Progenitor cell of endocrine pancreas (in vitro differentiated cells): ENCODE data around the gene PCSK5. TPM values are rescaled to one million over a fixed set of nuclear protein-coding genes. Genes with fewer than 3 reads are reported as not detected.

Source experiments
- DNase-seq: peaks from one replicate; pipeline ENCODE4 v3.0.0; 2021; ENCODE audit warnings: low spot score; ENCODE audit not compliant: unreplicated experiment
- H3K27ac Mint-ChIP-seq: 2 replicates; pipeline ENCODE4 v1.8.0; 2021; ENCODE audit warnings: mild to moderate bottlenecking, moderate library complexity, mixed read lengths
- H3K27me3 Mint-ChIP-seq: 2 replicates; pipeline ENCODE4 v1.8.0; 2021; ENCODE audit warnings: mixed read lengths
- H3K36me3 Mint-ChIP-seq: 2 replicates; pipeline ENCODE4 v1.8.0; 2022; ENCODE audit warnings: mixed read lengths; ENCODE audit not compliant: insufficient read depth
- H3K4me1 Mint-ChIP-seq: 2 replicates; pipeline ENCODE4 v1.8.0; 2021; ENCODE audit warnings: low read depth, mixed read lengths
- H3K4me3 Mint-ChIP-seq: 2 replicates; pipeline ENCODE4 v1.8.0; 2021; ENCODE audit warnings: low read depth, mild to moderate bottlenecking, moderate library complexity, mixed read lengths
- H3K9me3 Mint-ChIP-seq: 2 replicates; pipeline ENCODE4 v1.8.0; 2021; ENCODE audit warnings: low read depth, mixed read lengths
- total RNA-seq: library from RNA; stranded (reverse); gene quantifications from 2 replicates; pipeline ENCODE4 v1.2.1, GENCODE V29; 2021
- TF ChIP-seq, protein P1 (sequence below): fragments of 200-600 bp; sonication (generic); IDR thresholded peaks from one replicate; pipeline ENCODE4 v1.5.0; 2021; ENCODE audit warnings: antibody characterized with exemption, mild to moderate bottlenecking; ENCODE audit not compliant: unreplicated experiment

The PCSK5 gene
- total RNA-seq, 1 donor from 2014 or later: 7.3 TPM

- H3K36me3 Mint-ChIP-seq: no peaks in the 10 kb centered on the region
- H3K4me1 Mint-ChIP-seq: peaks cover under 1% of the 10 kb centered on the region
- H3K9me3 Mint-ChIP-seq: no peaks in the 10 kb centered on the region
- no peak overlapping the region for H3K4me3 Mint-ChIP-seq
- TF ChIP-seq, protein P1, sequence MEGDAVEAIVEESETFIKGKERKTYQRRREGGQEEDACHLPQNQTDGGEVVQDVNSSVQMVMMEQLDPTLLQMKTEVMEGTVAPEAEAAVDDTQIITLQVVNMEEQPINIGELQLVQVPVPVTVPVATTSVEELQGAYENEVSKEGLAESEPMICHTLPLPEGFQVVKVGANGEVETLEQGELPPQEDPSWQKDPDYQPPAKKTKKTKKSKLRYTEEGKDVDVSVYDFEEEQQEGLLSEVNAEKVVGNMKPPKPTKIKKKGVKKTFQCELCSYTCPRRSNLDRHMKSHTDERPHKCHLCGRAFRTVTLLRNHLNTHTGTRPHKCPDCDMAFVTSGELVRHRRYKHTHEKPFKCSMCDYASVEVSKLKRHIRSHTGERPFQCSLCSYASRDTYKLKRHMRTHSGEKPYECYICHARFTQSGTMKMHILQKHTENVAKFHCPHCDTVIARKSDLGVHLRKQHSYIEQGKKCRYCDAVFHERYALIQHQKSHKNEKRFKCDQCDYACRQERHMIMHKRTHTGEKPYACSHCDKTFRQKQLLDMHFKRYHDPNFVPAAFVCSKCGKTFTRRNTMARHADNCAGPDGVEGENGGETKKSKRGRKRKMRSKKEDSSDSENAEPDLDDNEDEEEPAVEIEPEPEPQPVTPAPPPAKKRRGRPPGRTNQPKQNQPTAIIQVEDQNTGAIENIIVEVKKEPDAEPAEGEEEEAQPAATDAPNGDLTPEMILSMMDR: no peak
- H3K27ac Mint-ChIP-seq: no peak overlapping the region
- no peaks in the 10 kb centered on the region for H3K27me3 Mint-ChIP-seq
- no peak for DNase-seq
Measured at GRCh38 chr9:76137931-76138330, 247.5 kb downstream of the PCSK5 start.

- Mint-ChIP-seq H3K4me1 (peaks cover 2% of the 10 kb centered on the region), H3K36me3 (no peaks in the 10 kb centered on the region), H3K4me3 (no peak overlapping the region), H3K27ac (no peak overlapping the region), H3K27me3 (no peaks in the 10 kb centered on the region), H3K9me3 (no peaks in the 10 kb centered on the region)
- DNase-seq: no peak
- TF ChIP-seq, protein P1: no peak
Measured at GRCh38 chr9:76138360-76138759, 247.9 kb downstream of the PCSK5 start.

GRCh38 chr9:76143834-76144233, 253.4 kb downstream of the PCSK5 start:
- Mint-ChIP-seq H3K27me3 (no peaks in the 10 kb centered on the region), H3K27ac (no peak overlapping the region), H3K4me1 (peaks cover 2% of the 10 kb centered on the region), H3K4me3 (no peak overlapping the region), H3K36me3 (no peaks in the 10 kb centered on the region), H3K9me3 (no peaks in the 10 kb centered on the region)
- TF ChIP-seq, protein P1: no peak
- DNase-seq: no peak

GRCh38 chr9:76150013-76150412, 259.5 kb downstream of the PCSK5 start:
- Mint-ChIP-seq H3K27ac (no peak overlapping the region), H3K9me3 (no peaks in the 10 kb centered on the region), H3K4me3 (no peak overlapping the region), H3K4me1 (peaks cover 2% of the 10 kb centered on the region), H3K36me3 (no peaks in the 10 kb centered on the region), H3K27me3 (peaks cover 3% of the 10 kb centered on the region)
- TF ChIP-seq, protein P1: no peak
- DNase-seq: no peak

DNA sequence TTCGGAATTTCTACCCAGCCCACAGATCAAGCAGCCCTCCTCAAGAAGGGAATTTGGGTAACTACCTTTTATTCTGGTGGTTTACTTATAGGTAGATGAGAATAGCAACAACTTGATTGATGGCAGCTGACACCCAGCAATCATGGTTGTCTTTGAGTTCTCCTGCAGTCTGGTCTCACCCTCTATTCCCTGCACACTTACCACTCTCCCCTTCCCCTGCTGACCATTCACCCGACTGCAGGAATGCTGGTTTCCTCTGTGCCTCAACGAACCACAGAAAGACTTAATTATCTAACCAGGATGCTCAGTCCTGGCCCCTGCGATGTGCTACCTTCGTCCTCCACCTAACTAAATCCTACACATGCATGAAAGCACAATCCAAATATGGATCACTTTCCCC, 260.8 kb downstream of the PCSK5 start:
- TF ChIP-seq, protein P1: no peak
- Mint-ChIP-seq H3K27me3 (peaks cover 3% of the 10 kb centered on the region), H3K36me3 (no peaks in the 10 kb centered on the region), H3K27ac (no peak overlapping the region), H3K4me3 (no peak overlapping the region), H3K9me3 (no peaks in the 10 kb centered on the region), H3K4me1 (peaks cover 2% of the 10 kb centered on the region)
- DNase-seq: no peak
